ENCODE results near the gene GPR18. TPM values are rescaled to one million over a fixed set of nuclear protein-coding genes. Genes with fewer than 3 reads are reported as not detected.

Gene GPR18
- total RNA-seq, 1 experiment from 2014 or later: 126 TPM

GRCh38 chr13:99288089-99288488 lies 29.9 kb upstream of the GPR18 start:
- Histone ChIP-seq H3K9me2 (replicated peaks; ENCODE audit: insufficient read depth, low read length) (no peaks in the 10 kb centered on the region), H3K9me3 (ENCODE audit: low read length) (no peaks in the 10 kb centered on the region), H3K4me1 (ENCODE audit: low read length) (peaks cover 8% of the 10 kb centered on the region), H3K36me3 (ENCODE audit: insufficient read depth, low read length) (no peaks in the 10 kb centered on the region), H3K4me2 (ENCODE audit: low read depth, low read length, poor library complexity, severe bottlenecking) (no peak overlapping the region), H3K4me3 (ENCODE audit: low read length) (no peak overlapping the region), H3K27me3 (ENCODE audit: low read length) (no peaks in the 10 kb centered on the region), H3K79me2 (ENCODE audit: low read length) (peaks cover 45% of the 10 kb centered on the region), H3K27ac (ENCODE audit: low read length) (no peak overlapping the region), H2AFZ (ENCODE audit: low read length) (no peak overlapping the region), H4K20me1 (ENCODE audit: insufficient read depth, low read depth, low read length) (peaks cover 30% of the 10 kb centered on the region), H3K9ac (ENCODE audit: low read length) (no peak overlapping the region)
- DNase-seq: no peak

DNA sequence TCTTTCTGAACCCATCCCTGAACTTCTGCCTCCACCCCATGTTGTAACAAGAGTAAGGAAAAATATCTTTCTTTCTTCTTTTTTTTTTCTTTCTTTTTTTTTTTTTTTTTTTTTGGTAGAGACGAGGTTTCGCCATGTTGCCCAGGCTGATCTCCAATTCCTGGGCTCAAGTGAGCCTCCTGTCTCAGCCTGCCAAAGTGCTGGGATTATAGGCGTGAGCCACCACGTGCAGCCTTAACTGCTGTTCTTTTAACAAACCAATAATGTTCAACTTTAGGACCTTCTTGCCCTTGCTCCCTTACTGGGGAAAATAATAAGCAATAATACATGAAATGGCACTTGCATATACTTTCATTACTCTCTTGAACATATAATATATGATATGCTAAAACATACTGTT lies 29.4 kb upstream of the GPR18 start:
- H3K9me3 ChIP-seq (ENCODE audit: low read length): no peaks in the 10 kb centered on the region
- no peak overlapping the region for H3K4me3 ChIP-seq (ENCODE audit: low read length)
- H3K27me3 ChIP-seq (ENCODE audit: low read length): no peaks in the 10 kb centered on the region
- peaks cover 50% of the 10 kb centered on the region for H3K79me2 ChIP-seq (ENCODE audit: low read length)
- no peak overlapping the region for H3K27ac ChIP-seq (ENCODE audit: low read length)
- no peak overlapping the region for H2AFZ ChIP-seq (ENCODE audit: low read length)
- no peaks in the 10 kb centered on the region for H3K9me2 ChIP-seq (replicated peaks; ENCODE audit: insufficient read depth, low read length)
- no peak for DNase-seq
- H3K36me3 ChIP-seq (ENCODE audit: insufficient read depth, low read length): no peaks in the 10 kb centered on the region
- H3K4me2 ChIP-seq (ENCODE audit: low read depth, low read length, poor library complexity, severe bottlenecking): no peak overlapping the region
- peaks cover 35% of the 10 kb centered on the region for H4K20me1 ChIP-seq (ENCODE audit: insufficient read depth, low read depth, low read length)
- no peak overlapping the region for H3K9ac ChIP-seq (ENCODE audit: low read length)
- peaks cover 9% of the 10 kb centered on the region for H3K4me1 ChIP-seq (ENCODE audit: low read length)

DNA sequence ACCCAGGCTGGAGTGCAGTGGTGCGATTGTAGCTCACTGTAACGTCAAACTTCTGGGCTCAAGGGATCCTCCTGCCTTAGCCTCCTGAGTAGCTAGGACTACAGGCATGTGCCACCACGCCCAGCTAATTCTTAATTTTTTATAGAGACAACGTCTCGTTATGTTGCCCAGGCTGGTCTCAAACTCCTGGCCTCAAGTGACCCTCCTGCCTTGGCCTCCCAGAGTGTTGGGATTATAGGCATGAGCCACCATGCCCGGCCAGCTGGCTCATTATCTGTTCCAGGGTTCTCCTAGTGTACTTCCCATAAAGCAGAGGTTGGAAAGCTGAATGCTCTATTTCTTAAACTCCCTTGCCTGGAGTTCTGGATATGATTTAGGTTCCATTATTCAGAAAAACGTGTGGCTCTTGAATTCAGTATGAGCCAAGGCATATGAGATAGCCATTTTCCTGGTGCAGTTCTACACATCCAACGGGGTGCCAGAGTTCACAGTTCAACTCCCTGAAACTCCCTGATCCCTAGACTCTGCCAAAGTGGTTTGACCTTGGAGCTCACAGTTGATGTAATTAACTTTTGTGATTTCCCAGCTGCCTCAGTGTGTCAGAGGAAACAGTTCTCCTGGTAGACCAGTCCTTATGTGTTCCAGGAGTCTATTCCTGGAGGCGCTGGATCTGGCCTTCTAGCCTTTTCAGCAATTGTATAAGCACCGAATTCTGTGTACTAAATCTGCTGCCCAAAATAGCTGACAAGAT lies 27.4 kb upstream of the GPR18 start:
- Histone ChIP-seq H4K20me1 (ENCODE audit: insufficient read depth, low read depth, low read length) (peaks cover 52% of the 10 kb centered on the region), H2AFZ (ENCODE audit: low read length) (no peak overlapping the region), H3K4me1 (ENCODE audit: low read length) (peaks cover 29% of the 10 kb centered on the region), H3K4me3 (ENCODE audit: low read length) (no peak overlapping the region), H3K9me2 (replicated peaks; ENCODE audit: insufficient read depth, low read length) (no peaks in the 10 kb centered on the region), H3K79me2 (ENCODE audit: low read length) (peaks cover 45% of the 10 kb centered on the region), H3K9me3 (ENCODE audit: low read length) (no peaks in the 10 kb centered on the region), H3K27ac (ENCODE audit: low read length) (no peak overlapping the region), H3K27me3 (ENCODE audit: low read length) (no peaks in the 10 kb centered on the region), H3K9ac (ENCODE audit: low read length) (no peak overlapping the region), H3K4me2 (ENCODE audit: low read depth, low read length, poor library complexity, severe bottlenecking) (no peak overlapping the region), H3K36me3 (ENCODE audit: insufficient read depth, low read length) (no peaks in the 10 kb centered on the region)
- DNase-seq: no peak

- Histone ChIP-seq H3K4me1 (ENCODE audit: low read length) (peaks cover 38% of the 10 kb centered on the region), H3K9ac (ENCODE audit: low read length) (no peak overlapping the region), H3K9me3 (ENCODE audit: low read length) (no peaks in the 10 kb centered on the region), H3K4me2 (ENCODE audit: low read depth, low read length, poor library complexity, severe bottlenecking) (peak overlapping the region; percentile 49), H3K27me3 (ENCODE audit: low read length) (no peaks in the 10 kb centered on the region), H3K36me3 (ENCODE audit: insufficient read depth, low read length) (no peaks in the 10 kb centered on the region), H3K9me2 (replicated peaks; ENCODE audit: insufficient read depth, low read length) (no peaks in the 10 kb centered on the region), H4K20me1 (ENCODE audit: insufficient read depth, low read depth, low read length) (peaks cover 70% of the 10 kb centered on the region), H3K27ac (ENCODE audit: low read length) (peak overlapping the region; percentile 19; the same call in 1 of the 2 replicates), H3K4me3 (ENCODE audit: low read length) (peak overlapping the region; percentile 3; the same call in 1 of the 2 replicates), H3K79me2 (ENCODE audit: low read length) (peaks cover 30% of the 10 kb centered on the region), H2AFZ (ENCODE audit: low read length) (no peak overlapping the region)
- DNase-seq: peak; percentile 83
Observed at GRCh38 chr13:99282264-99283231, 24.4 kb upstream of the GPR18 start.

- H3K4me3 ChIP-seq (ENCODE audit: low read length): peak overlapping the region; percentile 3; the same call in 1 of the 2 replicates
- no peaks in the 10 kb centered on the region for H3K27me3 ChIP-seq (ENCODE audit: low read length)
- H3K9me2 ChIP-seq (replicated peaks; ENCODE audit: insufficient read depth, low read length): no peaks in the 10 kb centered on the region
- peaks cover 74% of the 10 kb centered on the region for H4K20me1 ChIP-seq (ENCODE audit: insufficient read depth, low read depth, low read length)
- H3K27ac ChIP-seq (ENCODE audit: low read length): no peak overlapping the region
- peaks cover 38% of the 10 kb centered on the region for H3K4me1 ChIP-seq (ENCODE audit: low read length)
- H2AFZ ChIP-seq (ENCODE audit: low read length): no peak overlapping the region
- no peaks in the 10 kb centered on the region for H3K36me3 ChIP-seq (ENCODE audit: insufficient read depth, low read length)
- no peak overlapping the region for H3K9ac ChIP-seq (ENCODE audit: low read length)
- no peaks in the 10 kb centered on the region for H3K9me3 ChIP-seq (ENCODE audit: low read length)
- peaks cover 29% of the 10 kb centered on the region for H3K79me2 ChIP-seq (ENCODE audit: low read length)
- no peak for DNase-seq
- H3K4me2 ChIP-seq (ENCODE audit: low read depth, low read length, poor library complexity, severe bottlenecking): peak overlapping the region; percentile 49
Observed at GRCh38 chr13:99281811-99282263, 23.7 kb upstream of the GPR18 start.

DNA sequence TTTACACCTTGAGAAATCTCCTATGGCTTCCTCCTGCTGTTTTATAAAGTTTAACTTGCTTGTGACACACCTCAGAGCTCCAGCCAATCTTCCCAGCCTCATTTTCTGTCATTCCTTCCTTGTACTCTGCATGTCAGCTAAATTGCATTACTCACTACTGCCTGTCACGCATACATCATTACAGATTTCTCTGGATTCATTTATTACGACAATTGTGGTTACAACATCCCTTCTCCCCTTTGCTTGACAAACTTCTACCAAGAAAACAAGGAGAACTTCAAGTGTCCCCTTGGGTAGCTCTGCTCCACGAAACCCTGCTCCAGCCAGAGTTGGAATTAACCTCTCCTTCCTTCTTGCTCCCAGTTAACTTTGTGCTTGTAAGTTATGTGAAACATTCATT lies 22.0 kb upstream of the GPR18 start:
- Histone ChIP-seq H3K27me3 (ENCODE audit: low read length) (no peaks in the 10 kb centered on the region), H3K9me2 (replicated peaks; ENCODE audit: insufficient read depth, low read length) (no peaks in the 10 kb centered on the region), H4K20me1 (ENCODE audit: insufficient read depth, low read depth, low read length) (peaks cover 77% of the 10 kb centered on the region), H3K9ac (ENCODE audit: low read length) (no peak overlapping the region), H3K36me3 (ENCODE audit: insufficient read depth, low read length) (no peaks in the 10 kb centered on the region), H3K4me3 (ENCODE audit: low read length) (no peak overlapping the region), H3K4me2 (ENCODE audit: low read depth, low read length, poor library complexity, severe bottlenecking) (no peak overlapping the region), H3K9me3 (ENCODE audit: low read length) (no peaks in the 10 kb centered on the region), H3K4me1 (ENCODE audit: low read length) (peaks cover 38% of the 10 kb centered on the region), H3K79me2 (ENCODE audit: low read length) (peaks cover 18% of the 10 kb centered on the region), H3K27ac (ENCODE audit: low read length) (no peak overlapping the region), H2AFZ (ENCODE audit: low read length) (no peak overlapping the region)
- no peak for DNase-seq

DNA sequence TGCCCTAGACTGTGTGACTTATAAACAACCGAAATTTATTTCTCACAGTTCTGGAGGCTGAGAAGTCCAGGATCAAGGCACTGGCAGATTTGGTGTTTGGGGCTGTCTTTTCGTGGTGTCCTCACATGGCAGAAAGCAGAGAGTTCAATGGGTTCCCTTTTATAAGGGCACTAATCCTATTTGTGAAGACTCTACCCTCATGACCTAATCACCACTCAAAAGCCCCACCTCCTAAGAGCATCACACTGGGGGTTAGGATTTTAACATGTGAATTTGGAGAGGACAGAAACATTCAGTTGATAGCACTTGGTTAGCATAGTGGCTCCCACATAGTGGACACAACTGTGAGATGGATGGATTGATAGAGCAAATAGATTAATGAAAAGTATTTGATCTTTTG lies 21.5 kb upstream of the GPR18 start:
- Histone ChIP-seq H3K4me2 (ENCODE audit: low read depth, low read length, poor library complexity, severe bottlenecking) (no peak overlapping the region), H3K79me2 (ENCODE audit: low read length) (peaks cover 16% of the 10 kb centered on the region), H3K27me3 (ENCODE audit: low read length) (no peaks in the 10 kb centered on the region), H4K20me1 (ENCODE audit: insufficient read depth, low read depth, low read length) (peaks cover 82% of the 10 kb centered on the region), H3K36me3 (ENCODE audit: insufficient read depth, low read length) (no peaks in the 10 kb centered on the region), H3K9me2 (replicated peaks; ENCODE audit: insufficient read depth, low read length) (no peaks in the 10 kb centered on the region), H2AFZ (ENCODE audit: low read length) (no peak overlapping the region), H3K27ac (ENCODE audit: low read length) (no peak overlapping the region), H3K9me3 (ENCODE audit: low read length) (no peaks in the 10 kb centered on the region), H3K4me1 (ENCODE audit: low read length) (peaks cover 38% of the 10 kb centered on the region), H3K4me3 (ENCODE audit: low read length) (no peak overlapping the region), H3K9ac (ENCODE audit: low read length) (no peak overlapping the region)
- no peak for DNase-seq

DNA sequence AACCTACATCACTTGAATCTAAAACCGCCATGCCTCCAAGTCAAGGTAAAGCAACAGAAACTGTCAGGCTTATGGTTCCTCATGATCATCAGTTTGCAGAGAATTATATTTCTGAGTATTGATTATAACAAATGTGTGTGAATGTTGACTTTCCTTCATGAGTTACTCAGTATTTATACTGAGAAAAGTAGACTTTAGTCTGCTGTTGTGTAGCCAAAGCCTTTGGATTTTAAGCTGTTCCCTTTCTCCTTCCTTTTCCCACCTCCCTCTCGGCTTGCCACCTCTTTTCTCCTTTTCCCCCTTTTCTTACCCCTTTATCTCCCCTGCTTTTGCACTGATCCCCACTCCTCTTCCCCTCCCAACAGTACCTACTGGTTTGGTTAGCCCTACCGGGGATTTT lies 20.7 kb upstream of the GPR18 start:
- H4K20me1 ChIP-seq (ENCODE audit: insufficient read depth, low read depth, low read length): peaks cover 81% of the 10 kb centered on the region
- H3K27ac ChIP-seq (ENCODE audit: low read length): no peak overlapping the region
- no peak overlapping the region for H3K4me2 ChIP-seq (ENCODE audit: low read depth, low read length, poor library complexity, severe bottlenecking)
- H3K9ac ChIP-seq (ENCODE audit: low read length): no peak overlapping the region
- no peaks in the 10 kb centered on the region for H3K36me3 ChIP-seq (ENCODE audit: insufficient read depth, low read length)
- H3K79me2 ChIP-seq (ENCODE audit: low read length): peaks cover 8% of the 10 kb centered on the region
- peaks cover 38% of the 10 kb centered on the region for H3K4me1 ChIP-seq (ENCODE audit: low read length)
- H3K9me2 ChIP-seq (replicated peaks; ENCODE audit: insufficient read depth, low read length): no peaks in the 10 kb centered on the region
- no peak overlapping the region for H2AFZ ChIP-seq (ENCODE audit: low read length)
- H3K4me3 ChIP-seq (ENCODE audit: low read length): no peak overlapping the region
- H3K27me3 ChIP-seq (ENCODE audit: low read length): no peaks in the 10 kb centered on the region
- no peaks in the 10 kb centered on the region for H3K9me3 ChIP-seq (ENCODE audit: low read length)
- no peak for DNase-seq

Measured in Karpas-422 (cell line).